Spleen (tissue), 7 donors: ENCODE measurements around the gene TMEM126B.

Experiments
- POLR2A ChIP-seq, 3 donors: fragments of 450-650 bp; IDR thresholded peaks; one replicate each; pipeline ENCODE4 v1.5.1; 2017; ENCODE audit warnings: antibody characterized with exemption in 3 of 3, mild to moderate bottlenecking in 1 of 3
- POLR2AphosphoS5 ChIP-seq, 3 donors: sonication (generic); formaldehyde crosslinking; IDR thresholded peaks; one replicate each; pipeline ENCODE4 v1.5.1; 2017; ENCODE audit warnings: antibody characterized with exemption in 3 of 3
- TF ChIP-seq, protein P1 (sequence below), 11 experiments: fragments of 200-600 bp in 7 of 11; fragments of 450-650 bp in 4 of 11; sonication (generic) in 4 of 11; IDR thresholded peaks in 8 of 11; conservative IDR thresholded peaks in 3 of 11; 1 replicate in 7 of 11; 2 replicates in 4 of 11; pipeline versions ENCODE4 v1.4.0 to v1.8.0; 2016 to 2021; ENCODE audit warnings: antibody characterized with exemption in 11 of 11, inconsistent platforms in 4 of 11, mild to moderate bottlenecking in 1 of 11
- donor health status: DM: no; HTN: no; CAD: no; lungs with moderate emphysema.
- donor health status: DM: no; HTN: no; CAD: no.
- donor health status: DM: no; HTN: no; CAD: no.

DNA sequence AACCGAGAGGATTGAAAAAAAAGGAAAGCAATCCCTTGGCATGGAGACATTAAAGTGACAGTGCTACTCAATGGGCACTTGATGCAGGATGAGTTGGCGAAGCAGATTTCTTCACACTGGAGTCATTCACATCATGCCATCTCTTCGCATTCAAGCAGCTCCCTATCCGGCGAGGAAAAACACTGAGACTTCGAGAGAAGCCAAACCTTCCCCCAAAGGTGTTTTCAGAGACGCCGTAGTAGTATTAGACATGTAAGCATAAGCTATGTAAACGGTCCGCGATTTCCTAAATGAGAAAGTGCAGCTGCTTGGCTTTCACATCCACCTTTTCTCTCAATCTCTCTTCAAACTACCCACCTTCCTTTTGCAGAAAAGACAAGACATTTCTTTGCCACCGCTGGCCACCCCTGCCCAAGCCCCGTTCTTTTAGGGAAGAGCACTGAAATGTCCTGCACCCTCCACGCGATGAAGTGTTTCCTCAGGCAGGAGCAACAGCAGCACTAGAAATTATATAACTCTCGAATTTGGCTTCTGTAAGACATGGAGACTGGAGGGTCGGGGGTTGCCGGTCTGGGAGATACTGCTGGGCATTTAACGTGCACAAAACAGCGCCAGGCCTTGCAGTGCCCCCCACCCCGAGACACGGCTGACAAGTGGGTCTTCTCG lies 928 bp upstream of the TMEM126B start, which contains the start of gene DLG2:
- TF ChIP-seq, protein P1, sequence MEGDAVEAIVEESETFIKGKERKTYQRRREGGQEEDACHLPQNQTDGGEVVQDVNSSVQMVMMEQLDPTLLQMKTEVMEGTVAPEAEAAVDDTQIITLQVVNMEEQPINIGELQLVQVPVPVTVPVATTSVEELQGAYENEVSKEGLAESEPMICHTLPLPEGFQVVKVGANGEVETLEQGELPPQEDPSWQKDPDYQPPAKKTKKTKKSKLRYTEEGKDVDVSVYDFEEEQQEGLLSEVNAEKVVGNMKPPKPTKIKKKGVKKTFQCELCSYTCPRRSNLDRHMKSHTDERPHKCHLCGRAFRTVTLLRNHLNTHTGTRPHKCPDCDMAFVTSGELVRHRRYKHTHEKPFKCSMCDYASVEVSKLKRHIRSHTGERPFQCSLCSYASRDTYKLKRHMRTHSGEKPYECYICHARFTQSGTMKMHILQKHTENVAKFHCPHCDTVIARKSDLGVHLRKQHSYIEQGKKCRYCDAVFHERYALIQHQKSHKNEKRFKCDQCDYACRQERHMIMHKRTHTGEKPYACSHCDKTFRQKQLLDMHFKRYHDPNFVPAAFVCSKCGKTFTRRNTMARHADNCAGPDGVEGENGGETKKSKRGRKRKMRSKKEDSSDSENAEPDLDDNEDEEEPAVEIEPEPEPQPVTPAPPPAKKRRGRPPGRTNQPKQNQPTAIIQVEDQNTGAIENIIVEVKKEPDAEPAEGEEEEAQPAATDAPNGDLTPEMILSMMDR (IDR thresholded peaks at IDR 0.05 in 8 of 11, conservative IDR thresholded peaks at IDR 0.05 in 3 of 11): no peak
- TF ChIP-seq POLR2A (IDR thresholded peaks at IDR 0.05) (no peak), POLR2AphosphoS5 (IDR thresholded peaks at IDR 0.05) (no peak)
